ENCODE measurements around the gene SLC66A2. TPM values are rescaled to one million over a fixed set of nuclear protein-coding genes. Genes with fewer than 3 reads are reported as not detected.

SLC66A2 gene
- polyA plus RNA-seq, 1 donor: 18.5 TPM

DNA sequence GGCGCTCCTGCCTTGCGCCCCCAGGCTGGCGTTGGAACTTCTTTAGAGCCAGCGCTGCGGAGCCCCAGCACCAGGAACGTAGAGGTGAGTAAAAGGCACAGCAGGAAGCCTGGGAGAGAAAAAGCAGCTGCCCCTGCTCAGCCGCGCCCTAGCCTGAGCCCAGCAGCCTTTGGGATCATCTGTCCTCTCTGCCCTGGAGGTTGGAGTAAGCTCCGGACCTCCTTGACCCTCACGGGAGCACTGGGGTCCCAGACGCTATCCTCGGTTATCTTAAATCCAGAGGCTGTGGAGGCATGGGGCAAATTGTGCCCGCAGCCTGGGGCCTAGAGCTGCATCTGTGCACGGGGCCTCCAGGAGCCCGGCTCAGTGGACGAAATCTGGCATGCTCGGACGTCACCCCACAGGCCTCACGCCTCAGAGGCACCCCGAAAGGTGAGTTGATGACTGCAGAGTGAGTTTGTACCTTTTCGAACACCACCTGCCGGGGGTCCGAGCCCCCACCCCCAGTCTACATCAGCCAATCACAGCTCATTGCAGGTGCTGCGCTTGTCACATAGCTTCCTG lies 1.6 kb upstream of the SLC66A2 start:
- DNase-seq: no peak

DNA sequence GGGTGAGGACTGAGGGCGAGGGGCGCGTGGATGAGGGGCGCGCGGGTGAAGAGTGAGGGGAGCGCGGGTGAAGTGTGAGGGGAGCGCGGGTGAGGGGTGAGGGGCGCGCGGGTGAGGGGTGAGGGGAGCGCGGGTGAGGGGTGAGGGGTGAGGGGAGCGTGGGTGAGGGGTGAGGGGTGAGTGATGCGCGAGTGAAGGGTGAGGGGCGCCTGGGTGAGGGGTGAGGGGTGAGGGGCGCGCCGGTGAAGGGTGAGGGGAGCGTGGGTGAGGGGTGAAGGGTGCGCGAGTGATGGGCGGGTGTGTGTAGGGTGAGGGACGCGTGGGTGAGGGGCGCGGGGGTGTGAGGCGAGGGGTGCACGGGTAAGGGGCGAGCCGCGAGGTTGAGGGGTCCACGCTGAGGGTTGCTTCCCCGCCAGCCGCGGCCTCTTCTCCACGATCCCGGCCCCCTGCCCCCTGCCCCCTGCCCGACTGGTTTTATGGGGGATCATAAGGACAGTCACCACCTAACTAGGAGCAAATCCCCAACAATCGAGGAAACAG lies 1.1 kb upstream of the SLC66A2 start:
- DNase-seq: no peak

DNA sequence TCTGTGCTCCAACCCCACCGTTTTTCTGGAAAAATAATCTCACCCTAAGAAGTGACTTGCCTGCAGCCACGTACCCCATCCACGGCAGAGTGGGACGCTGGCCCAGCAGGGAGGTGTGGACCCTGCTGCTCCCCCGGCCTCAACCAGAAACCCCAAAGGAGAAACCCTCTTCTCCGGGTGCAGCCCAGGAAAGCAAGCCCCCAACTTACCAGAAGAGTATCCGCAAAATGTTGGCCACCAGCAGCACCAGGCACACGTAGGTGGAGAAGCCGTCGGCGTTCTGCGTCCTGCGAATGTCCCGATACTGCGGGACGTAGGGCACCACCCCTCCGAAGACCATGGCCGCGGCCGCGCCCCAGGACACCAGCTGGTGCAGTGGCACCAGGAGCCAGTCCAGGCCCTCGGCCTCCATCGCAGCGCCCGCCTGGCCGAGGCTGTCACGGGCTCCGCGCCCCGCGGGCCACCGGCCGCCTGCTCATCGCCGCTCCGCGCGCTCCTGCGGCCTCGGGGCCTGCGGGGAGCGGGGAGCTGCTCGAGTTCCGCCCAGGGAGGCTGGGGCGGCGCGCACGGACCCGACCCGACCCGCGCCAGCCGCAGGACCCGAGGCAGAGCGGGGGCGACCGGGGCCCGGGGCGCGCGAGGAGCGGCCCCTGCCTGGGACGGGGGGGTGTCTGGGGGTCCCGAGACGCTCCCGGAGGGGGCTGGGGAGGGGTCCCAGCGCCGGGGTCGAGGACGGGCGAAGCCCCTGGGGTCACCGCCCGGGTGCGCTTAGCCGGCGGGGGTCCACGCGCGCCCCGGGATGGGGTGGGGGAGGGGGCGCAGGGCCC lies 725 bp downstream of the SLC66A2 start:
- no peak for DNase-seq

DNA sequence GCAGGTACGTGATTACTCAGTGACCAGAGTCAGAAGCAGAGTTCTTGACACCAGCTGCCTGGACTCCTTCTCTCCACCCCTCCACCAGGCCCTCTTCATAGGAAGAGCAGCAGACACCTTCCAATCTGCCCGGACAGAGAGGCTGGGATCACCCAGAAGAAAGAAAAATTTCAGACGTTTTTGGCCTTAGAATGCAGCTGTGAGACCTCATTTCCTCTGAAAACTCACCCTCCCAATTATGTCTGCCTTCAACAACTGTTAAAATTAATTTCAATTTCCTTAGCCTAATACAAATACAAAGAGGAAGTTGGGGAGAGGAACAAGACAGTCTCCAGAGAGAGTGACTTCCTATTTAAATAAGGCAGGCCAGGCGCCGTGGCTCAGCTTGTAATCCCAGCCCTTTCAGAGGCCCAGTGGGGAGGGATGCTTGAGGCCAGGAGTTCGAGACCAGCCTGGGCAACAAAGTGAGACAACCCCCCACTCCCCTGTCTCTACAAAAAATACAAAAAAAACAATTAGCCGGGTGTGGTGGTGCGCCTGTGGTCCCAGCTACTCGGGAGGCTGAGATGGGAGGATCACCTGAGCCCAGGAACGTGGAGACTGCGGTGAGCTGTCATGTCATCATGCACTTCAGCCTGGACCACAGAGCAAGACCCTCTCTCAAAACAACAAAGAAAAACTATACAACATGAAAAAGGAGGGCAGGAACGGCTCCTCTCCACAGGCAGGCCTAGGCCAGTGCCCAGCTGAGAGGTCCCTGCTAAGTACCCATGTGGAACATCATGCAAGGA lies 1.6 kb downstream of the SLC66A2 start:
- no peak for DNase-seq

DNA sequence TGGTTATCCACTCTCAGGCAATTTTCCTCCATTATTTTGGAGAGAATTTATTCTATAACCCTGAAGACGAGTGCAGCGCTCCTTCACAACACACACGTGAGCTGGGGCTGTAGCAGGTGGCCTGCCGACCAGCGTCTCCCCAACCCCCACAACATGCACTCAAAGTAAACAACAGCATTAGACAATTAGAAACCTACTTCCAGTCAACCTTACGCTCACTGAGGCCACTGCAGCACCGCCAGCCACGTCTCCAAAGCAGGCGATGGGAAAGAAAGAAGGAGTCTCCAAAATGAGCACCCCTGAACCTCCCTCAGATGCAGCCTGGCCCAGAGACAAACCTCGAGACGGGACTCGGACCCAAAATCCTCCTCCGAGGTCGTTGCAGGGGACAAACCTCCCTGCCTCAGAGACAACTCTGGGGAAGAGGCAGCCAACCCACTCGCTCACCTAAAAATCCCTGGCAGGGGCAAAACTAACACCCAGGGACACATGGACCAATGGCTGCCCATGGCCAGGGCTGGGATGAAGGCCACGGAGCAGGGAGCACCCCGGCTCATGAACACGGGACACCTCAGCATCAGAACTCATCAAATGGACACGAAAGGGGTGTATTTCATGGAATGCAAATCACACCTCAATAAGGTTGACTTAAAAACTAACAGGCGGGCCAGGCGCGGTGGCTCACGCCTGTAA lies 2.6 kb downstream of the SLC66A2 start:
- no peak for DNase-seq

DNA sequence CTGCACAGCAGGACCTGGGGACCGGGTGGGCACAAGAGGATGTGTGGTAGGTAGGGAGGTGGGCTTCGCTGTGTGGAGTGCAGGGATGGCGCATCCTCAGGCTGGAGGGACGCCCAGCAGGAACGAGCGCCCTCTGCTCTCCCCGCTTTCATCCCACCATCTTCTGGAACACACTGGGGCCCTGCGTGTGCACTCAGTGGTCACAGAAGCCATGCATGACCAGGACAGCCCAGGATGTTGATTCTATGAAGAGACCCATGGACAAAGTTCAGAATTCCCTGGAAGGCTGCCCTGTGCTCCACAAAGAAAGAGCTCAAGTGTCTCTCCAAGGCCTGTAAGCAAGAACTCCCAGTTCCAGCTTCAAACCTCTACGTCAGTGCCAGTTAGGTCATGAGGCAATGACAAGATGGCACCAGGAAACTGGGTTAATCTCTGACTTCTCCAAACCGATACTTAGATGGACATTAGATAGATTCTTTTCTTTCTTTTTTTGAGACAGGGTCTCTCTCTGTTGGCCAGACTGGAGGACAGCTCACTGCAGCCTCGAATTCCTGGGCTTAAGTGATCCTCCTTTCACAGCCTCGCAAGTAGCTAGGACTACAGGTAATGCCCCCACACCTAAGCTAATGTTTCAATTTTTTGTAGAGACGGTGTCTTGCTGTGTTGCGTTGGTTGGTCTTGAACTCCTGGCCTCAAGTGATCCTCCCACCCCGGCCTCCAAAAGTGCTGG lies 3.4 kb downstream of the SLC66A2 start:
- DNase-seq: no peak

DNA sequence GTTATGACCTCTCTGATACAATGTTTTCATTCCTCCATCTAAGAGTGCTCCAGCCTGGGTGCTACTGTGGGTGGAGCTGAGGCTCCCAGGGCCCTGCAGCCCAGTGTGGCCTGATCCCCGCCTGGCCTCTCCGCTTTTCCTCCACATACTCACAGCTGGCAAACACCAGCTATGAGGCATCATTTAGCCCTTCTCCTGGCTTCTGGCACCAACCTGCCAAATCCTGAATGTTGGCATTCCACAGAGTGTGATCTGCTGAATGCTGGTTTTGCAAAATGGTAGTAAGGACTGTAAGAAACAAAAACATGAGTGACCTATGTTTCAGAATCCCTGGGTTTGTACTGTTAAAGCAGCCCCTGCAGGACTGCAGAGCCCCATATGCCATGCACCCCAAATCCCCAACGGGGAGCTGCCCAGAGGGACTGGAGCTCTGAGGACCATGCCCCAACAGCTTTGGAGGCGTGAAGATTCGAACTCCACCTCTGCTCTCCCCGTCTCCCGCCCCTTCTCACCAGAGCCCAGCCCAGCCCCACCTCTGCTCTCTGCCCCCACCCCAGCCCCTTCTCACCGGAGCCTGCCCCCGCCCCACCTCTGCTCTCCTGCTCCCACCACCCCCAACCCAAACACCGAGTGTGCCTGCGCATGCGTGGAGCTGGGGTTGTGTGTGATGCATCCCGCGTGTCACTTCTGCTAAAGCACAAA lies 4.2 kb downstream of the SLC66A2 start:
- no peak for DNase-seq

DNA sequence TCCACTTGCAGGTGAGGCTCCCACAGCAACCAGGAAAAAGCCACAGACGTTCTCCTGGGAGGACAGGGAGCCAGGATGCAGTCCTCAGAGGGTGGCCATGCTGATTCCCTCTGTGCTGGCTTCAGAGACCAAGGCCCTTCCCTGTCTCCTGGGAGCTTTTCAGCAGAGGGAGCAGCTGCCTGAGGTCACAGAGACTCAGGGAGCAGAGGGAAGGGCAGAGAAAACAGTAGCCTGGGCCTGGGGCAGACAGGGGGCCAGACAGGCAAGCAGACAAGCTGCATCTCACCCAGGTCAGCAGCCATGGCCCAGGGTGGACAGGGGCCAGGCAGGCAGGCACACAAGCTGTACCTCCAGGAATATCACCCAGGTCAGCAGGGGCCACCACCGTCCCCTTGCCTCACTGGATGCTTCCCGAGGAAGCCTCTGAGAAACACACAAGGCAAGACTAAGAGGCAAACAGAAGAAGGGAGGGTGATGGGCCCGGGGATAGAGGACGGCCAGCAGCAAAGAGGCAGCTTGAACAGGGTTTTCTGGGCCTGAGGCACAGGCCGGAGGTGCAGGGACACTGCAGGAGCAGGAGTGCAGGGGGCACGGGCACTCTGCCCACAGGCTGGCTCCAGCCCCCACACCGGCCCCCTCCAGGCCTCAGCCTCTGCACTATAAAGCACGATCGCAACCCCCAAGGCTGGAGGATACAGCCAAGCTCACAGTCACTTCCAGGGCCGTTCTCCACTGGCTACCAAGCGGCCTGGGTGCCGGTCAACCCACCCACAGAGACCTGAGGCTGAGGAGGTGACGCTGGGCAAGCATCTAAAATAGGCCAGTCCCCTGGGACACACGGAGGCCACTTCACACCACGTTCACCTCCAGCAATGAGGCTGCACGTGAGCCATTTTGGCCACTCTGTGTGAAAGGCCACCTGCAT lies 6.1 kb downstream of the SLC66A2 start:
- DNase-seq: no peak

DNA sequence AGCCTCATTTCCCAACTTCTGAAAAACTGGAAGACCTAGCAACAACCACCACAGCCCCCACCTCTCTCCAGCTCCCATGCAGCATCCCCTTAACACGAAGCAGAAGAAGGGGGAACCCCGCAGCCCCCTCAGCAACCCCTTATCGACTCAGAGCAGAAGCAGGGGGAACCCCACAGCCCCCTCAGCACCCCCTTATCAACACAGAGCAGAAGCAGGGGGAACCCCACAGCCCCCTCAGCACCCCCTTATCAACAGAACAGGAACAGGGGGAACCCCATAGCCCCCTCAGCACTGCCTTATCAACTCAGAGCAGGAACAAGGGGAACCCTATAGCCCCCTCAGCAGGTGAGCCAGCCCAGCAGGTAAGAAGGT lies 6.7 kb downstream of the SLC66A2 start:
- DNase-seq: no peak

DNA sequence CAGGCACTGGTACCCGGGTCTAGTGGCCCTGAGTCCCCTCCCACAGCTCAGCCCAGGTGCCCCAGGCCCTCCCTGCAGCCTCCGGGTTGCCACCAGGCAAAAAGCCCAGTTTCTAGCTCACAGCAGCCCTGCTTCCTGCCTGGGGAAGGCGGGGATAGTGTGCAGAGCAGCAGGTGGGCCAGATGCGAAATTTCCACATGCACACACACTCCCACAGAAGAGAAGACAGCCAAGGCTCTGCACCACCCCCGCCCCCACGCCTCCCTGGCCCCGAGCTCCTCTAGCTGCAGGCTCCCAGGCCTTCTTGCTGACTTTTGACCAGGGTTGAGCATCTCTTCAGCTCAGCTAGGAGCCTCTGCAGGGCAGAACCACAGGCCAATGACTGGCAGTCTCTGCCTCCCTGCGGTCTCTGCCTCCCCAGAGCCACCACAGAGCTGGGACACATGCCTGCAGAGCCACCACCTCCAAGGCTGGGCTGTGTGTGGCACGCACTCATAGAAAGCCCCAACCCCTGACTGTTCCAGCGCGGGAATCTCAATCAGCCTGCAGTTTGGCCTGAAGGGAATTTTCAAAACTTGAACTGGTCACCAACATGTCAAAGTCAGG lies 7.2 kb downstream of the SLC66A2 start:
- no peak for DNase-seq

DNA sequence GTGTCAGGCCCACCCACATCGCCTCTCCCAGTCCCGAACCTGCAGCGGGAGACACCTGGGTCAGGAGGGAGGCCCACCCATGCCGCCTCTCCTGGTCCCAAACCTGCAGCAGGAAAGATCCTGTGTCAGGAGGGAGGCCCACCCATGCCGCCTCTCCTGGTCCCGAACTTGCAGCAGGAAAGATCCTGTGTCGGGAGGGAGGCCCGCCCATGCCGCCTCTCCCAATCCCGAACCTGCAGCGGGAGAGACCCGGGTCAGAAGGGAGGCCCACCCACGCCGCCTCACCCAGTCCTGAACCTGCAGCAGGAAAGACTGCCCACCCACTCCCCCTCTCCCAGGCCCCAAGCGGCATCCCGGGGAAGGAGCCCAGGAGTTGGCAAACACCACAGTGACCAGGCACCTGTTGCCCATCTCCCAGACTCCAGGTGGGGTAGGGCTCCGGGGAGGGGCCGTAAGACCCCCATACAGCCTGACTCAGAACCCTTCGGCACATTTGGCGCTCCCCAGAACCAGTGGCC lies 7.8 kb downstream of the SLC66A2 start:
- DNase-seq: no peak

DNA sequence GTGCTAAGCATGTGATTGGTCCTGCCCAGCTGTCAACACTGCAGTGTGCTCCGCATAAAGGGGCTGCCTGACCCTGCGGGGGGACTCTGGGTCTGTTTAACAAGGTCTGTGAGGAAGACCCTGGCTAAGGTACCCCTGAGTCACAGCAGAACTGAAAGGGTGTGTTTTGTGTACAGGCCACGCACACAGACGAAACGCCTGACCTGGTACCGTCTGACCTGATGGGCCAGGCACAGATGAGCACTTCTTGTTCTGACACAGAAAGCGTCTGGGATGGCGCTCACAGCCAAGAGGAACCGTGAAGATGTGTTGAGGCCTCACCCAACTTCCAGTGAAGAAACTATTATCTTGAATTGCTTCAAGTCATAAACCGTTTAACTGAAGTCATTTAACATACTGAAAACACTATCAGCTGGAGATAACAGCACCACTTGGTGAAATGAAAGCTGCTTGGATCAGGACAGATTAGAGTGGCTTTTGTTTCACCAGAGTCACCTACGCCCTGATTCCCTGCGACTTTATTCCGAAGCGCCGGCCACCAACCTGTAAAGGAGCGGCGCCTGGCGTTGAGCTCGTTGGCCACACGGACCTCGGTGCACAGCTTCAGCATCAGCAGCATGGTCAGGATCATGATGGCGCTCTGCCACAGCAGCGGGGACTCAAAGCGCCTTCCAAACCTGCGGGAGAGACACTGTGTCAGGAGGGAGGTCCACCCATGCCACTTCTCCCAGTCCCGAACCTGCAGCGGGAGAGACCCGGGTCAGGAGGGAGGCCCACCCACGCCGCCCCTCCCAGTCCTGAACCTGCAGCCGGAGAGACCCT lies 8.5 kb downstream of the SLC66A2 start:
- no peak for DNase-seq

DNA sequence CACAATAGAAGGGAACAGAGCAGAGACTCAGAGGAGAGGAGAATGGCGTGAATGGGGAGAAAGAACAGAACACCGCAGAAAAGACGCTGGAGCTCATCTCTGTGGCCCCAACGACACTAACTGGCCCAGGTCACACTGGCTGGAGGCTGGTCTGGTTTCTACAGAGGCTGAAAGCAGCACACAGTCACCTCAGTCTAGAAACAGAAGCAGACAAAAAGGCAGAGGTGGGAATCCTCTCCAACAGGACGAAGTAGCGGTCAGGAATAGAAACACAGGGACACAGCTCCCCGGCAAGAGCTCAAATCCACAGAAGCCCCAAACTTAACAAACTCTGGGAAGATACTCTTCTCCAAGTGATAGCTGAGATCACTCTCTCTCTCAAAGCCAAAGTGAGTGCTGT lies 9.2 kb downstream of the SLC66A2 start:
- no peak for DNase-seq

DNA sequence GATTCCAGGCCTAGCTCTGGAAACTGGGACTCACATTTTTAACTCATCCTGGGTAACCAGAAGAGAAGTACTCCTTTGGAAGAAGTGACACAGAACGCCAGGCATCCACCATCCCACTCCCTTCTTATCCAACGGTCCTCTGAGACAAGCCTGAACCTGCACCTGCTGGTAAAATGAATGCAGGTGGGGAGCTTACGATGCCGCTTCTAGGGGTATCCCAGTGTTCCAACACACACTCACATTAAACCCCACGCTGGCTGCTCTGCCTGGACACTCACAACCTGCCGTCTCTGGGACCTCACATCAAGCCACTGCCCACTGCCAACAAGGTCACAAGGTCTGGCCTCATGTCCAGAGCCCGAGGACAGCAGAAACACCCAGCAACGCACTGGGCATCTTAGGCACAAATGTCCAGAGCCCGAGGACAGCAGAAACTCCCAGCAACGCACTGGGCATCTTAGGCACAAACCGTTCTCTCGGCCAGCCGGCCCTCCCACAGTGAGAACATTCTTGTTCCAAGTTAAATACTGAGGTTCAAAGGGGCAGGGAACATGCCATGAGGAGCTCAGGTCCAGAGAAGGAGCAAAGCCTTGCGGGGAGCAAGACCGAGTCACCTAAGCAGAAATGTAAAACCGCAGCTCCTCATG lies 9.9 kb downstream of the SLC66A2 start:
- DNase-seq: no peak

DNA sequence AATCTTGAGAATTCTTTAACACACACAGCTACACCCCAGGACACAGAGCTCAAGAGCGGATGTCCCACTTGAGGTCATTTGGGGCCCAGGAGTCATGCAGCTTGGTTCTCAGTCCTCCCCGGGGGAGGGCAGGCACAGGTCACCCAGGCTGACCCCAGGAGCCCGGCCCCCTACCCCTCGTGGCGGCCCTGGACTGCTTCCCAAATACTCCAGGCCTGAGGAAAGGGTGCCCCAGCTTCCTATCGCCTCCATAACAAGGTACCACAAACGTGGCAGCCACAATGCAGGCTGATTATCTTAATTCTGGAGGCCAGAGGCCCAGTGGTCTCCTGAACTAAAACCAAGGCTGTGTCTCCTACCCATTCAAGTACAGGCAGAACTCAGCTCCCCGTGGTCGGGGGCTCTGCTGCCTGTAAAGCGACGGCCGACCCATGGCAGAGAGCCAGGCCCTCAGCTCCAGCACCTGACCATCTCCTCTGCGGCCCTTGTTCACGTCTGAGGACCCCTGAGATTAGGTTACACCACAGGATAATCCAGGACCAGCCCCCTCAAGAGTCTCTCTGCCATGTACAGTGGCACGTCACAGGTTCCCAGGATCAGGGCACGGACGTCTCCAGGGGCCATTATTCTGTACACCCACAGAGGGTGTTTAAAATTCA lies 10.5 kb downstream of the SLC66A2 start:
- no peak for DNase-seq

DNA sequence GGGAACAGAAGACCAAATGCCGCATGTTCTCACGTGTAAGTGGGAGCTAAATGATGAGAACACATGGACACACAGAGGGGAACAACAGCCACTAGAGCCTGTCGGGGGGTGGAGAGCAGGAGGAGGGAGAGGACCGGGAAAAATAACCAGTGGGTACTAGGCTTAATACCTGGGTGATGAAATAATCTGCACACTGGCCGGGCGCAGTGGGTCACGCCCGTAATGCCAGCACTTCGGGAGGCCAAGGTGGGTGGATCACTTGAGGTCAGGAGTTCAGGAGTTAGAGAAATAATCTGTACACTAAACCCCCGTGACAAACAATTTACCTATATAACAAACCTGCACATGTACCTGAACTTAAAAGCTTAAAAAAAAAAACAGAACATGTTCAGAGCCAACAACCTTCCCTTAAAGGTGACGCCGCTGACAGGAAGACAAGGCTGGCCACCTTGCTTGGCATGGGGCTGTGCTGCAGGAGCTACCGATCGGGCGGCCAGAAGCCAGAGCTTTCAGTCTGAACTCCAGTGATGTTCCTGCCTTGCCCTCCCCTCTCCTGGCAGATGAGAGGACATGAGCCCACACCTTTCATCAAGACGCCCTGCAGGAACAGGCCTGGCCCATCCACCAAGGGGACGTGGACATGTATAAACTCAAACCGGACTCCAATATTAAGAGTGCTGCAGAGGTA lies 11.2 kb downstream of the SLC66A2 start:
- DNase-seq: no peak

DNA sequence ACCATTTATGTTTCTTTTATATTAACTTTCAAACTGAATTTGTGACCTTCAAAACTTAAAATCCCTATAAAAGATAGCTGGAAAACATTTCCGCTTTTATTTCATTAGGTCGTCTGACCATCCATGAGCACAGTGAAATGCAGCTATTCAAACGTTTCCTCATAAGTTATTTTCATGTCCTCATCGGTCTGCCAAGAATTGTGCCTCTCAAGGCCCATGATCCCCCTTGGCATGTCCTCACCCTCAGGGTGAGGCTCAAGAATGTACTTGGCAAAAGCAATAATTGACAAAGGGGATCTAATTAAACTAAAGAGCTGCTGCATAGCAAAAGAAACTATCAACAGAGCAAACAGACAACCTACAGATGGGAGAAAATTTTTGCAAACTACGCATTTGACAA lies 12.4 kb downstream of the SLC66A2 start:
- DNase-seq: no peak

All from left kidney (tissue), 2 donors.